ENCODE results near the gene ENKD1. TPM values are rescaled to one million over a fixed set of nuclear protein-coding genes. Genes with fewer than 3 reads are reported as not detected.
A peak's percentile ranks its signal among the peaks of the same experiment; 100 is the strongest.

Gene ENKD1
- total RNA-seq, result 1 to 10 TPM; 3.4 to 4.2 (median 3.7) TPM
- total RNA-seq (2013), result 5.9 TPM

GRCh38 chr16:67666559-67667452 lies at the start of gene ENKD1, which contains the start of gene C16orf86:
Gene ENKD1 (minus strand): TSS chr16:67666750. CDS start chr16:67666442, 308 bp downstream.
Gene C16orf86 (plus strand): TSS chr16:67666814. CDS start chr16:67666971, 157 bp downstream.
- peak; percentile 78 to 92 for DNase-seq
- intact Hi-C loops (cut with micrococcal nuclease), result loop anchor here (1.0 to 5.0 kb wide), 2 partner anchors 52 to 140 kb away; partner anchors contain the start of genes GFOD2, RANBP10 and TSNAXIP1
- 6% methylated on average over 78 of the region's 78 CpGs for WGBS (ENCODE audit: insufficient coverage)
- Mint-ChIP-seq H3K27me3 (ENCODE audit: low read depth in 2 of 2) (no peaks in the 10 kb centered on the region), H3K4me1 (peaks cover 5 to 22% of the 10 kb centered on the region in 2 donors), H3K4me3 (peak within 1 kb of the TSS; percentile 94), H3K27ac (peak within 1 kb of the TSS; percentile 65 to 90), H3K9me3 (no peaks in the 10 kb centered on the region), H3K36me3 (no peaks in the 10 kb centered on the region)
- Histone ChIP-seq H3K4me1 (ENCODE audit: control insufficient read depth, insufficient read depth, low read length) (peaks cover 33% of the 10 kb centered on the region), H3K4me3 (ENCODE audit: low read length) (peak within 1 kb of the TSS; percentile 50), H3K27me3 (ENCODE audit: control insufficient read depth, insufficient read depth, low read length) (no peaks in the 10 kb centered on the region), H3K36me3 (ENCODE audit: control insufficient read depth, insufficient read depth, low read length) (no peaks in the 10 kb centered on the region), H3K9me3 (ENCODE audit: control insufficient read depth, insufficient read depth, low read length) (no peaks in the 10 kb centered on the region), H3K27ac (ENCODE audit: low read length) (peak within 1 kb of the TSS; percentile 50)
- ATAC-seq, result peak; percentile 78 to 80 (median 79)
- no peak for TF ChIP-seq CTCF (IDR thresholded peaks at IDR 0.05)

GRCh38 chr16:67716097-67716496 lies 49.5 kb upstream of the ENKD1 start:
- no peak for ATAC-seq
- no peak for DNase-seq
- H3K27ac Mint-ChIP-seq, result no peak overlapping the region
- Histone ChIP-seq H3K27ac (ENCODE audit: low read length) (no peak overlapping the region), H3K9me3 (ENCODE audit: control insufficient read depth, insufficient read depth, low read length) (no peaks in the 10 kb centered on the region), H3K4me1 (ENCODE audit: control insufficient read depth, insufficient read depth, low read length) (peaks cover 15% of the 10 kb centered on the region), H3K27me3 (ENCODE audit: control insufficient read depth, insufficient read depth, low read length) (no peaks in the 10 kb centered on the region), H3K4me3 (ENCODE audit: low read length) (no peak overlapping the region), H3K36me3 (ENCODE audit: control insufficient read depth, insufficient read depth, low read length) (no peaks in the 10 kb centered on the region)
- H3K4me1 Mint-ChIP-seq, result peaks cover 28 to 32% of the 10 kb centered on the region in 2 donors
- WGBS (ENCODE audit: insufficient coverage), result 100% methylated on average over 2 of the region's 2 CpGs
- no peak for TF ChIP-seq CTCF (IDR thresholded peaks at IDR 0.05)
- H3K4me3 Mint-ChIP-seq, result no peak overlapping the region
- intact Hi-C loops (cut with micrococcal nuclease), result no loop called here
- H3K36me3 Mint-ChIP-seq, result no peaks in the 10 kb centered on the region
- no peaks in the 10 kb centered on the region for H3K27me3 Mint-ChIP-seq (ENCODE audit: low read depth in 2 of 2)
- no peaks in the 10 kb centered on the region for H3K9me3 Mint-ChIP-seq

DNA sequence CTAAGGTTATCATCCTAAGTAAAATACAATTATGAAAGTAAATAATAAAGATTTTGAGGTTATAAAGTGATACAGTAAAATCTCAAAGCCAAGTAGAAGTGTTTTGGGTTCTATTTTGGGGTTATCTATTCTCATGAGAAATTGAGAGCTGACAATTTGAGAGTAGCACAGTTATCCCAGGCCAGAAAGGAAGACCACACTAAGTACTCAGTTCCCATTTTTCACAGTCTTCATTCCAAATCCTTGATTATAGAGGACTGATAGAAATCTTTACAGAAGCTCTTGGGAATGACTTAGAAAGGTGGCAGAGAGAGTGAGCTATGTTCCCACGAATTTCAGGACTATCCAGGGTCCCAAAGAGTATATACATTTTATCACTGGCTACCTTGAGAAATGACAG lies 48.0 kb upstream of the ENKD1 start:
- Histone ChIP-seq H3K9me3 (ENCODE audit: control insufficient read depth, insufficient read depth, low read length) (no peaks in the 10 kb centered on the region), H3K4me3 (ENCODE audit: low read length) (no peak overlapping the region), H3K4me1 (ENCODE audit: control insufficient read depth, insufficient read depth, low read length) (peaks cover 8% of the 10 kb centered on the region), H3K36me3 (ENCODE audit: control insufficient read depth, insufficient read depth, low read length) (no peaks in the 10 kb centered on the region), H3K27me3 (ENCODE audit: control insufficient read depth, insufficient read depth, low read length) (no peaks in the 10 kb centered on the region), H3K27ac (ENCODE audit: low read length) (no peak overlapping the region)
- no peak for ATAC-seq
- Mint-ChIP-seq H3K4me1 (peaks cover 20 to 23% of the 10 kb centered on the region in 2 donors), H3K27me3 (ENCODE audit: low read depth in 2 of 2) (no peaks in the 10 kb centered on the region), H3K27ac (no peak overlapping the region), H3K4me3 (no peak overlapping the region), H3K9me3 (no peaks in the 10 kb centered on the region), H3K36me3 (no peaks in the 10 kb centered on the region)
- DNase-seq, result no peak
- intact Hi-C loops (cut with micrococcal nuclease), result no loop called here
- no peak for TF ChIP-seq CTCF (IDR thresholded peaks at IDR 0.05)
- 100% methylated on average over 1 of the region's 1 CpG for WGBS (ENCODE audit: insufficient coverage)

Measured in natural killer cell (primary cell).